OCI-LY1 (cell line): ENCODE measurements around the gene BBS9.

ENCODE experiments used
- EZH2 ChIP-seq: fragments of 200-600 bp; sonication (generic), shearing (Covaris generic); IDR thresholded peaks from 2 replicates; pipeline ENCODE4 v1.8.0; 2017; ENCODE audit warnings: borderline replicate concordance, mixed run types, mild to moderate bottlenecking, antibody characterized with exemption, low read length, moderate library complexity, mixed read lengths
- TF ChIP-seq, protein P1 (sequence below): fragments of 200-600 bp; sonication (generic), shearing (Covaris generic); IDR thresholded peaks from 2 replicates; pipeline ENCODE4 v1.5.1; 2017; ENCODE audit warnings: mild to moderate bottlenecking, antibody characterized with exemption, low read length, moderate library complexity, mixed read lengths

DNA sequence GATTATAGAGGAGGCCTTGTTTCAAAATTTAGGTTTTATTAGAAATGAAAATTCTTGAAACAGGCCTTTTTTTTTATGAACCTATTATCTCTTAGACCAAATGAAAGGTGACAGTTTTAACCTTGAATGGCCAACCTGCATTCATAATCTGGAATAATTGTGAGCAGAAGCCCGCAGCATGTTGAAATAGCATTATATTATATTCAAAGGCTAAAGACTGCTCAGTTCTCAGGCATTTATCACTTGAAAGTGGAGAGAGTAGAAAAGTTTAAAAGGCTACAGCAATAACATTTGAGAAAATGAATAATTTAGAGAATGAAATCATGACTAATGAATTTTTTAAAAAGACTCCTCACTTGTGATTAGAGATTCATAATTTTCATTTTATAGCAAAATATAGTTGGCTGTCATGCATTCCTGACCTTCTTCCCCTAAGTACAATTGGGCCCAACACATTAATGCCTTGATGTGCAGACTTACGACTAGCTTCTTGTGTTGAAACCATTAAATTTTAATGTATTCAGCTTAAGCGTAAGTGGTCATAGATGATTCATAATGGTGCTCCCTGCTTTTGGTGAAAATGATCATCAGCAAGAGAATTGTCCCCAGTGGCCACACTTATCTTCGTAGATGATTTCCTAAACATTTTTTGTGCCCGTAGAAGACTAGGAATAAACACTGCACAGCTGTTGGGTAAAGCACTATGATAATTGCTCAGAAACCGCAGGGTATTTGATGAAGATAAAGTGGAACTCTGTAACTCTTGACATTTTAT lies 429.4 kb downstream of the BBS9 start:
- TF ChIP-seq, protein P1, sequence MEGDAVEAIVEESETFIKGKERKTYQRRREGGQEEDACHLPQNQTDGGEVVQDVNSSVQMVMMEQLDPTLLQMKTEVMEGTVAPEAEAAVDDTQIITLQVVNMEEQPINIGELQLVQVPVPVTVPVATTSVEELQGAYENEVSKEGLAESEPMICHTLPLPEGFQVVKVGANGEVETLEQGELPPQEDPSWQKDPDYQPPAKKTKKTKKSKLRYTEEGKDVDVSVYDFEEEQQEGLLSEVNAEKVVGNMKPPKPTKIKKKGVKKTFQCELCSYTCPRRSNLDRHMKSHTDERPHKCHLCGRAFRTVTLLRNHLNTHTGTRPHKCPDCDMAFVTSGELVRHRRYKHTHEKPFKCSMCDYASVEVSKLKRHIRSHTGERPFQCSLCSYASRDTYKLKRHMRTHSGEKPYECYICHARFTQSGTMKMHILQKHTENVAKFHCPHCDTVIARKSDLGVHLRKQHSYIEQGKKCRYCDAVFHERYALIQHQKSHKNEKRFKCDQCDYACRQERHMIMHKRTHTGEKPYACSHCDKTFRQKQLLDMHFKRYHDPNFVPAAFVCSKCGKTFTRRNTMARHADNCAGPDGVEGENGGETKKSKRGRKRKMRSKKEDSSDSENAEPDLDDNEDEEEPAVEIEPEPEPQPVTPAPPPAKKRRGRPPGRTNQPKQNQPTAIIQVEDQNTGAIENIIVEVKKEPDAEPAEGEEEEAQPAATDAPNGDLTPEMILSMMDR = no peak
- TF ChIP-seq EZH2 = no peak
